Measurements from ENCODE around the gene OR4S2.

OR4S2 gene

DNA sequence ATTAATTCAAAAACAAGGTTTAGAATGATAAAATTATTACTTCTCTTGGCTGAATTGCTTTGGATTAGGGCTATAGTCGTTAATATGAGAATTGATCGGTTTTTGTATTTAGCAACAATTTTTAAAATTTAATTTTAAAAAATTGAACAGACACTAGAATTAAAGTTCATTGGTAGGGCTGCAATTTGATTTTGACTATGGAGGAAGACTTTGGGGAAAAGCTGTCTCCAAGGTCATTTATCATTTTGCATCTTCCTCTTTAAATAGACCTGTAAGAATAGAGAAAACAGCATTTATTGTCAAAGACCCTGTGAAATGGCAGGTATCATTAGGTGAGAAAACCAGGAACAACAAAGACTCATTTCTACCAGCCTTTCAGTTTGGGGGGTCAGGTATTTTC lies at the start of gene OR4S2:
OR4S2 (plus strand) TSS at position 301 of the 400 bp plus-strand sequence. CDS start 2,577 bp downstream, outside the sequence.
- no peak for DNase-seq

DNA sequence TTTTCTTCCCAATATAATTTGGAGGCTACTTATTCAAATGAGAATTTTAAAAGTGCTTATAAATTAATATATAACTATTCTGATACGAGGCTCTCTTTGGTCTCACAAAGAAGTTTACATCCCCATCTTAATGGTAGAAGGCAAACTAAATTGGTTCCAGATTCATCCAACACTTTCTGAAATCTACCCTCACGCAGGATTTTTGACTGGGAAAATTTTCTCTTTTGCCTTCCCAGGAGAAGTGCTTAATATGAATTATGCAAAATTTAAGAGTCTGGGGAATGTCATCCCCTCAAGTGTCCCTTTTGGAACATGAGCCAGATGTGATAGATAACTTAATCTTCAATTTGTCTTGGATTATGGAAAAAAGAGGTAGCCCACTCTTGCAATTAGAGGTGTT lies 40.6 kb upstream of the OR4S2 start, which contains the start of gene OR4C11:
OR4C11 (minus strand) TSS at position 101 of the 400 bp plus-strand sequence. CDS start 3,272 bp downstream, outside the sequence.
- no peak for DNase-seq

DNA sequence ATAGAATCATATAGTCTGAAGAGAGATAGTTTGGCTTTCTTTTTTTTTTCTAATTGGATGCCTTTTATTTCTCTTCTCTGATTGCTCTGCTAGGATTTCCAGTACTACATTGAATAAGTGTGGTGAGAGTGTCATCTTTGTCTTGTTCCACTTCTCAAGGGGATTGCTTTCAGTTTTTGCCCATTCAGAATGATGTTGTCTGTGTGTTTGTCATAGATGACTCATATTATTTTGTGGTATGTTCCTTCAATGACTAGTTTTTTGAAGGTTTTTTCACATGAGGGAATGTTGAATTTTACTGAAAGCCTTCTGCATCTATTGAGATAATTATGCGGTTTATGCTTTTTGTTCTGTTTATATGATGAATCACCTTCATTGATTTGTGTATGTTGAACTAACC lies 23.6 kb upstream of the OR4S2 start:
- no peak for DNase-seq

GRCh38 chr11:55634813-55635212 lies 13.3 kb upstream of the OR4S2 start, which contains the start of gene OR4P4:
TSS of gene OR4P4 (plus strand) at chr11:55635113.
- DNase-seq = no peak

- DNase-seq = no peak
Measured at GRCh38 chr11:55652560-55652959, 4.4 kb downstream of the OR4S2 start.

DNA sequence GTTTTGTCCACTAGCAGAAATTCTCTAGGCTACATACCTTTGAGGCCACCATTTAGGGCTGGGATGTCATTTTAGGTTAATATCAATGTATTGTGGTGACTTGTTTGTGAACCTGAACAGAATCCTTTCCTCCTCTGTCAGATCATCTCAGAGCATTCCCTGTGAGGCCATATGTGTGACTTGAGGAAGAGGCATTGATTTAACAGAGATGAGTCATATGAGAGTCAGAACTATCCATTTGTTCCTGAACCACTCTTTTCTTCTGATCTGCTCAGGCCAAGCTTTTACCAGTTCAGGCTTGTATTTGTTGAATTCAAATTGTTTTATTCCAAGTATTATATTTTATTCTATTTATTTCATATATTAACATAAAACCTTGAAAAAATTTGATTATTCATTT lies 7.0 kb downstream of the OR4S2 start:
- DNase-seq = no peak

DNA sequence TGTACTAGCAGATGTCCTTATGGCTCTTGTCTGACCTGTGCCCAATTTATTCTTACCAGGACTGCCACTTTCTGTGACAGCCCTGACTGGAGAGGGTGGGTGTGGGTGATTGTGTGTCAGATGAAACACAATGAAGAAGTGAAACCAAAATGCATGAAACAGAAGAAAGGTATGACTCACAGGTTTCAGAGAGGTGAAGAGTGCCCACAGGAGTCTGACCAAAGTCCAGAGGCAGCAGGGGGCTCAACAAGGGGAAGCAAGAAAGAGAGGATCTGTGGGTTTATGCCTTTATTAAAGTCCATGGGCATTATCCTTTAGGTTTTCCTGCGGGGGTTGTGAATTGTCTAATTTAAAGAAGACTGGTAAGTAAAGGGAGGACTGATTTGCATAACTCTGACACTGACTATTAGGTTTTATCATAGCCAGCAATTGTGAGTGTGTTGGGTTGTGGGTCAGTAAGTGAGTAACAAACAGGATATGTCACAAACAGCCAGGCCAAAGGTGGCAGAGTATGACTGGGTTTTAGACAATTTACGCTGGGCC lies 10.0 kb downstream of the OR4S2 start:
- DNase-seq = no peak

- DNase-seq = no peak
Measured at GRCh38 chr11:55658608-55659007, 10.5 kb downstream of the OR4S2 start.

DNA sequence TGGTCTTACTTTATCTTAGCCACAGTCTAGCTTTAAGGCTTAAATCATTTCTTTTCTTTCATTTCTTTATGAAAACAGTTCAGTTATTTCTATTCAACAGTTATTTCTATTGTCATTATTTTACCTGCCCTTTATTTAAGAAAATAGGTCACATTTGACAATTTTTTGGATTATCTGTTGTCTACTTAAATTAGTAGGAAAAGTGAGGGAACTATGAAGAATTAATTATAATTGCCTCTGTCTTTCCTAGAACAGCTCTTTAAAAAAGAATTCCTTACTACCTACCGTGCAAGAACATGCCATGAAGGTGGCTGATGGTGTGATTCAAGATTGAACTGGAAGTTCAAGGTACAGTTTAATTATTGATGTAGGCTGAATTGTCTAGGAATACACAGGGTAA lies 13.8 kb downstream of the OR4S2 start, which contains the start of gene OR4C6:
OR4C6 (plus strand) TSS at position 301 of the 400 bp plus-strand sequence. CDS start 2,966 bp downstream, outside the sequence.
- no peak for DNase-seq

- DNase-seq = no peak
Measured at GRCh38 chr11:55669376-55669775, 21.2 kb downstream of the OR4S2 start.

DNA sequence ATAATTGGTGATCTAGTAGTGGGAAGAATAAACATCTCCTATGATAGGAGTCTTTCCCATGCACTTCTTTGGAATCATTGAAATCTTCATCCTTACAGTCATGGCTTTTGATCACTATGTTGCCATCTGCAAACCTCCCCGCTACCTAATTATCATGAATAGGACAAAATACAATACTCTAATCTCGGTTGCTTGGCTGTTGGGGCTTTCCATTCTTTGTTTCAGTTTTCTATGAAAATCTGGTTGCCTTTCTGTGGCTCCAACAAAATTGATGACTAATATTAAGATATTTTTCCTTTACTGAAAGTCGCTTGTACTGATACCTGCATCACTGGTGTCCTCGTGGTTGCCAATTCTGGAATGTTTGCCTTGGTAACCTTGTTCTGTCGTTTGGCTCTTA lies 25.7 kb downstream of the OR4S2 start:
- DNase-seq = no peak

DNA sequence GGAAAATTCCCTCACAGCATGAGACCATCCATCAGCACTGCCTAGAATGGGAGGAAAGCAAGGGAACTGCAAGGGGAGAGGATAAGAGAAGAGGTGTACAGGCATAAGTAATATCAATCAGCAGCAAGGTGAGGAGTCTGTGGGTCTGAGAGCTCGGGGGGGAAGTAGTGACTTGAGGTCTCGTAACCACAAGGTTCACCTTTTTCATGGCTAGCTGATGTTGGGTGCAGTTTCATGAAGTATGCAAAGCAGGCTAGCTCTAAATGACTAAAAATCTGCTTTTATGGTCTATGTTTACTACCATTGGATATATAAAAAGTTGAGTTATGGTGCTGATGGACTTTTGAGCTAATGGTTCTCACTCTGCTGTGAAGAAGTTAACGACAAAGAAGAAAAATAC lies 49.7 kb downstream of the OR4S2 start:
- DNase-seq = no peak

GRCh38 chr11:55701429-55701828 lies 53.3 kb downstream of the OR4S2 start:
- DNase-seq = no peak

Measured in activated CD4-positive, alpha-beta T cell treated with anti-CD3 and anti-CD28 coated beads, Interleukin-2, amount 50 U/mL, for 4 hours (primary cell).